Muscle of leg (tissue), 16 donors: ENCODE data around the gene LY6G6D. TPM values are rescaled to one million over a fixed set of nuclear protein-coding genes. Genes with fewer than 3 reads are reported as not detected.

Experiments used
- DNase-seq: peaks from one replicate; pipeline ENCODE4 v3.0.0; 2013
- H3K27ac ChIP-seq: one replicate; pipeline ENCODE4 v1.5.1; 2013; ENCODE audit warnings: mild to moderate bottlenecking, low read length, control low read depth
- H3K27me3 ChIP-seq: one replicate; pipeline ENCODE4 v1.6.1; 2013; ENCODE audit warnings: low read length; ENCODE audit not compliant: control insufficient read depth, insufficient read depth
- H3K36me3 ChIP-seq: one replicate; pipeline ENCODE4 v1.6.1; 2013; ENCODE audit warnings: low read length; ENCODE audit not compliant: control insufficient read depth, insufficient read depth
- H3K4me1 ChIP-seq: one replicate; pipeline ENCODE4 v1.6.1; 2013; ENCODE audit warnings: low read length; ENCODE audit not compliant: control insufficient read depth, insufficient read depth
- H3K4me3 ChIP-seq: one replicate; pipeline ENCODE4 v1.5.1; 2013; ENCODE audit warnings: low read length, control low read depth
- H3K9me3 ChIP-seq: replicated peaks from 2 replicates; pipeline ENCODE4 v1.6.1; 2013; ENCODE audit warnings: low read depth, low read length; ENCODE audit not compliant: control insufficient read depth
- WGBS: methylation state at CpG from one replicate; pipeline ENCODE4 v1.1.5; 2013; ENCODE audit warnings: missing lambda C conversion rate; ENCODE audit not compliant: insufficient coverage; 5-methylcytosine and 5-hydroxymethylcytosine counted together
- long read RNA-seq, 11 donors: transcript quantifications; one replicate each; lab custom pipeline, GENCODE V29; 2026
- polyA plus RNA-seq, 8 donors: library from polyadenylated mRNA; unstranded; fragments of 120-200 nt; gene quantifications; one replicate each; pipeline versions ENCODE4 v1.2.1 to v1.2.3, GENCODE V29; 2013; ENCODE audit warnings: inconsistent platforms in 1 of 8, low replicate concordance in 1 of 8; ENCODE audit not compliant: insufficient read length in 8 of 8, insufficient read depth in 1 of 8
- total RNA-seq: library from RNA; stranded (reverse); fragments of 120-200 nt; gene quantifications from one replicate; pipeline ENCODE4 v1.2.4, GENCODE V29; 2013

Gene LY6G6D, protein sequence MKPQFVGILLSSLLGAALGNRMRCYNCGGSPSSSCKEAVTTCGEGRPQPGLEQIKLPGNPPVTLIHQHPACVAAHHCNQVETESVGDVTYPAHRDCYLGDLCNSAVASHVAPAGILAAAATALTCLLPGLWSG
- total RNA-seq (0.58 TPM), polyA plus RNA-seq (1 to 10 TPM in 1 of 8 donors, under 1 TPM in 4, not detected in 3; 0.31 to 1.7 (median 0.75) TPM)
- long read RNA-seq, donor 1, result 0 reads
- long read RNA-seq, donor 2, result 0 reads
- long read RNA-seq, donor 3, result 0 reads
- long read RNA-seq, donor 4, result 0 reads
- long read RNA-seq, donor 5, partial matches to known transcripts, result 0 of 1 reads
- long read RNA-seq, donor 5, other reads (novel, unspliced or antisense), result 0 of 1 reads
- long read RNA-seq, donor 6, partial matches to known transcripts, result 0 of 1 reads
- long read RNA-seq, donor 6, other reads (novel, unspliced or antisense), result 0 of 1 reads
- long read RNA-seq, donor 7, result 0 reads
- long read RNA-seq, donor 8, result 0 reads
- long read RNA-seq, donor 9, result 0 reads
- long read RNA-seq, donor 10, partial matches to known transcripts, result 0 of 1 reads
- long read RNA-seq, donor 10, other reads (novel, unspliced or antisense), result 0 of 1 reads
- long read RNA-seq, donor 11, result 0 reads

- no peaks in the 10 kb centered on the region for H3K36me3 ChIP-seq
- H3K27ac ChIP-seq, result no peak within 1 kb of the TSS
- peaks cover 18% of the 10 kb centered on the region for H3K4me1 ChIP-seq
- H3K9me3 ChIP-seq, result no peaks in the 10 kb centered on the region
- DNase-seq, result peak; percentile 47
- no peaks in the 10 kb centered on the region for H3K27me3 ChIP-seq
- 27% methylated on average over 10 of the region's 16 CpGs for WGBS
- no peak within 1 kb of the TSS for H3K4me3 ChIP-seq
Measured at GRCh38 chr6:31715022-31715958, at the start of gene LY6G6D. LY6G6D (plus strand) TSS chr6:31715348; CDS start chr6:31715356, 8 bp downstream.

DNA sequence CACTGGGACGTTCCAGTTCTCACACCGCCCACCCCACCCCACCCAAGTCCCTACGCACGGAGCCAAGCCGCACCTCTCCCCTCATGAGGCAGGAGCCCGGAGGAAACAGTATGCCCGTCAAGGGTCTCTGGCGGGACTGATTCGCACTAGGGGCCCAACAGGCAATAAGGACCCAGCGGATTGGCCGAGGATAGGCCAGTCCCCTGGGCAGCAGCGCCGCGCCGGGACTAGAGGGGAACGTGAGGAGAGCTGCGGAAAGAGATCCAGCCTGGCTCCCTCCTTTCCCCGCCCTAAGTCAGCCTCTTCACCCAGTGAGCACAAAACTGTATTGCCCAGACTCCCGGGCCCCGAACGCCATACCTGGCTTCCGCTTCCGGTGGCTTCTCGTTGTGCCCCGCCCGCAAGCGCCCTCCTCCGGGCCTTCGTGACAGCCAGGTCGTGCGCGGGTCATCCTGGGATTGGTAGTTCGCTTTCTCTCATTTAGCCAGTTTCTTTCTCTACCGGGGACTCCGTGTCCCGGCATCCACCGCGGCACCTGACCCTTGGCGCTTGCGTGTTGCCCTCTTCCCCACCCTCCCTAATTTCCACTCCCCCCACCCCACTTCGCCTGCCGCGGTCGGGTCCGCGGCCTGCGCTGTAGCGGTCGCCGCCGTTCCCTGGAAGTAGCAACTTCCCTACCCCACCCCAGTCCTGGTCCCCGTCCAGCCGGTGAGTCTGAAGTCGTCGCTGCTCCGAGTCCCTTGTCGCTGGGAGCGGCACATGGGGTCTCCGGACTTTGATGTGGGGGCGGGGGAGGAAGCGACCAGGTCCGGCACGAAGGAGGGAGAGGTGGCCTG, 49.4 kb upstream of the LY6G6D start, which contains the start of gene CSNK2B:
CSNK2B (plus strand) TSS at position 580 of the 836 bp plus-strand sequence. CDS start 752 bp downstream, outside the sequence.
- 0% methylated on average over 41 of the region's 63 CpGs for WGBS
- no peaks in the 10 kb centered on the region for H3K27me3 ChIP-seq
- H3K9me3 ChIP-seq, result no peaks in the 10 kb centered on the region
- H3K4me1 ChIP-seq, result peaks cover 26% of the 10 kb centered on the region
- peak; percentile 100 for DNase-seq
- peak within 1 kb of the TSS; percentile 70 for H3K4me3 ChIP-seq
- peak within 1 kb of the TSS; percentile 100 for H3K27ac ChIP-seq
- peaks cover 66% of the 10 kb centered on the region for H3K36me3 ChIP-seq

DNA sequence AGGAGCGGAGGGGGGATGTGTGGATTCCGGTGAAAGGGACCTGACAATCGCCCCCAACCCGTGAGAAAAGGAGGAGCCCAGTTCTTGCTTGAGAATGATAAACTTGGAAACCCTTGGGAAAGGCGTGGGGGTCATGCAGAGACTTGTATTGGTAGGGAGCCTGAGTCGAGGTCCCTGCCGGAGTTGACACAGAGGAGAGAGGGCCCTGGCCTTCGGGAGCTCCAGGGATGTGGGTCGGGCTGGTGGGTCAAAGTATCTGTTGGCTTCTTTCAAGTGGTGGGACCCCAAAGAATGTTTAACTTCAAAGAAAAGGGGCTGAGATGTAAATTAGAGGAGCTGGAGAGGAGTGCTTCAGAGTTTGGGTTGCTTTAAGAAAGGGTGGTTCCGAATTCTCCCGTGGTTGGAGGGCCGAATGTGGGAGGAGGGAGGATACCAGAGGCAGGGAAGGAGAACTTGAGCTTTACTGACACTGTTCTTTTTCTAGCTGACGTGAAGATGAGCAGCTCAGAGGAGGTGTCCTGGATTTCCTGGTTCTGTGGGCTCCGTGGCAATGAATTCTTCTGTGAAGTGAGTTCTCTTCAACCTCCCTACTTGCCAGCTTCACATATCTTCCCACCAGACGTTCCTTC, 48.7 kb upstream of the LY6G6D start:
- H3K4me3 ChIP-seq, result peak overlapping the region; percentile 70
- peaks cover 22% of the 10 kb centered on the region for H3K4me1 ChIP-seq
- no peak for DNase-seq
- H3K36me3 ChIP-seq, result peaks cover 73% of the 10 kb centered on the region
- H3K27ac ChIP-seq, result peak overlapping the region; percentile 60
- H3K27me3 ChIP-seq, result no peaks in the 10 kb centered on the region
- H3K9me3 ChIP-seq, result no peaks in the 10 kb centered on the region
- 5% methylated on average over 14 of the region's 15 CpGs for WGBS

GRCh38 chr6:31669676-31670075, 45.5 kb upstream of the LY6G6D start, which contains the start of gene LY6G5B:
LY6G5B (plus strand) TSS chr6:31669976; CDS start chr6:31670951, 975 bp downstream.
- Histone ChIP-seq H3K4me3 (no peak within 1 kb of the TSS), H3K36me3 (peaks cover 73% of the 10 kb centered on the region), H3K27ac (no peak within 1 kb of the TSS), H3K9me3 (no peaks in the 10 kb centered on the region), H3K27me3 (no peaks in the 10 kb centered on the region), H3K4me1 (peaks cover 8% of the 10 kb centered on the region)
- 60% methylated on average over 1 of the region's 8 CpGs for WGBS
- no peak for DNase-seq

GRCh38 chr6:31676322-31676903, 38.7 kb upstream of the LY6G6D start:
- DNase-seq, result no peak
- Histone ChIP-seq H3K9me3 (no peaks in the 10 kb centered on the region), H3K4me3 (no peak overlapping the region), H3K4me1 (peaks cover 11% of the 10 kb centered on the region), H3K36me3 (peaks cover 26% of the 10 kb centered on the region), H3K27me3 (peaks cover 5% of the 10 kb centered on the region), H3K27ac (no peak overlapping the region)
- WGBS, result 74% methylated on average over 4 of the region's 4 CpGs

- Histone ChIP-seq H3K4me3 (no peak overlapping the region), H3K4me1 (peaks cover 15% of the 10 kb centered on the region), H3K36me3 (peaks cover 21% of the 10 kb centered on the region), H3K9me3 (no peaks in the 10 kb centered on the region), H3K27ac (no peak overlapping the region), H3K27me3 (peaks cover 10% of the 10 kb centered on the region)
- WGBS, result 80% methylated on average over 1 of the region's 6 CpGs
- no peak for DNase-seq
Measured at GRCh38 chr6:31676904-31677303, 38.2 kb upstream of the LY6G6D start.

GRCh38 chr6:31677955-31678354, 37.2 kb upstream of the LY6G6D start:
- 51% methylated on average over 6 of the region's 8 CpGs for WGBS
- H3K27ac ChIP-seq, result no peak overlapping the region
- H3K4me3 ChIP-seq, result no peak overlapping the region
- peaks cover 18% of the 10 kb centered on the region for H3K4me1 ChIP-seq
- H3K36me3 ChIP-seq, result peaks cover 12% of the 10 kb centered on the region
- H3K9me3 ChIP-seq, result no peaks in the 10 kb centered on the region
- DNase-seq, result no peak
- peaks cover 12% of the 10 kb centered on the region for H3K27me3 ChIP-seq

GRCh38 chr6:31680226-31681134, 34.7 kb upstream of the LY6G6D start, which contains the start of gene LY6G5C:
LY6G5C (minus strand) TSS chr6:31681067; CDS start chr6:31680373, 694 bp downstream.
- peaks cover 12% of the 10 kb centered on the region for H3K27me3 ChIP-seq
- H3K36me3 ChIP-seq, result peaks cover 3% of the 10 kb centered on the region
- WGBS, result 3% methylated on average over 15 of the region's 17 CpGs
- H3K27ac ChIP-seq, result peak within 1 kb of the TSS; percentile 59
- H3K9me3 ChIP-seq, result no peaks in the 10 kb centered on the region
- H3K4me3 ChIP-seq, result peak within 1 kb of the TSS; percentile 54
- peaks cover 27% of the 10 kb centered on the region for H3K4me1 ChIP-seq
- DNase-seq, result peak; percentile 93
